K562 (cell line): ENCODE measurements around the gene G6PC1. TPM values are rescaled to one million over a fixed set of nuclear protein-coding genes. Genes with fewer than 3 reads are reported as not detected.

Experiments used
- ATAC-seq: fragments of 200-7000 bp; cut with Tn5 transposase; 3 replicates; pipeline ENCODE4 v1.9.1; 2020; ENCODE audit warnings: moderate library complexity
- BruUV-seq: library from RNA; stranded (reverse); fragments of 400-500 nt; replicated peaks from 2 replicates; lab custom pipeline; 2021; lab: Mats Ljungman, UMichigan
- CTCF ChIA-PET: fragments of 300-600 bp; formaldehyde crosslinking; extraction: SDS; loops from one replicate; lab custom pipeline; 2021; ENCODE audit warnings: low intra/inter-chr PET ratio; lab: Yijun Ruan, JAX
- POLR2A ChIA-PET: fragments of 300-600, 350-650 bp; sonication (Branson Sonifier 250); formaldehyde crosslinking; extraction: SDS; loops from one replicate; lab custom pipeline; 2021; ENCODE audit warnings: antibody characterized with exemption, inconsistent platforms; lab: Yijun Ruan, JAX
- DNase-seq, 4 experiments: peaks; one replicate each; pipeline versions ENCODE4 v3.0.0 to v3.0.0-alpha.2; 2011 to 2018; ENCODE audit warnings: low spot score in 3 of 4, mixed read lengths in 3 of 4; ENCODE audit errors: extremely low read depth in 1 of 4
- FAIRE-seq: peaks from 2 replicates; lab custom pipeline; 2011; peaks lifted over from hg19 to GRCh38; lab: Jason Lieb, UNC
- H2AFZ ChIP-seq: 2 replicates; pipeline ENCODE4 v1.6.0; 2011; ENCODE audit warnings: low read depth, low read length, control low read depth, inconsistent platforms
- H3K27ac ChIP-seq: fragments of 200-600 bp; 3 replicates; pipeline ENCODE4 v1.8.0; 2011; ENCODE audit warnings: low read depth, mild to moderate bottlenecking, control low read depth, inconsistent platforms, low read length, moderate library complexity, mixed read lengths; ENCODE audit errors: extremely low read depth
- H3K27me3 ChIP-seq, 2 experiments: fragments of 300-600 bp in 1 of 2; 2 replicates in 1 of 2; 3 replicates in 1 of 2; pipeline versions ENCODE4 v1.6.0 to v1.8.0; 2011; ENCODE audit warnings: inconsistent platforms in 2 of 2, low read length in 2 of 2, mild to moderate bottlenecking in 1 of 2, mixed read lengths in 1 of 2, moderate library complexity in 1 of 2; ENCODE audit not compliant: control insufficient read depth in 2 of 2, insufficient read depth in 2 of 2
- H3K36me3 ChIP-seq: fragments of 300-600 bp; 3 replicates; pipeline ENCODE4 v1.8.0; 2011; ENCODE audit warnings: mild to moderate bottlenecking, low read length, inconsistent platforms; ENCODE audit not compliant: control insufficient read depth, insufficient read depth
- H3K4me1 ChIP-seq, 2 experiments: fragments of 200-600 bp in 1 of 2; replicated peaks in 1 of 2; 2 replicates in 1 of 2; 3 replicates in 1 of 2; pipeline versions ENCODE4 v1.5.1 to v1.8.0; 2011; ENCODE audit warnings: inconsistent platforms in 2 of 2, low read length in 2 of 2, mild to moderate bottlenecking in 1 of 2, mixed read lengths in 1 of 2, moderate library complexity in 1 of 2; ENCODE audit not compliant: control insufficient read depth in 2 of 2, insufficient read depth in 2 of 2
- H3K4me2 ChIP-seq: 2 replicates; pipeline ENCODE4 v1.6.1; 2011; ENCODE audit warnings: low read length, control low read depth, inconsistent platforms, mixed read lengths; ENCODE audit not compliant: insufficient read depth
- H3K4me3 ChIP-seq: fragments of 200-600 bp; sonication (generic), shearing (Covaris generic); 2 replicates; pipeline ENCODE4 v1.5.1; 2016; ENCODE audit warnings: control low read depth, inconsistent platforms
- H3K79me2 ChIP-seq: fragments of 200-600 bp; 3 replicates; pipeline ENCODE4 v1.8.0; 2011; ENCODE audit warnings: low read length, inconsistent platforms; ENCODE audit not compliant: control insufficient read depth, insufficient read depth
- H3K9ac ChIP-seq, 2 experiments: 2 replicates each; pipeline versions ENCODE4 v1.6.0 to v1.6.1; 2011; ENCODE audit warnings: low read depth in 2 of 2, low read length in 2 of 2, control low read depth in 1 of 2, inconsistent platforms in 1 of 2, mild to moderate bottlenecking in 1 of 2, mixed read lengths in 1 of 2; ENCODE audit not compliant: insufficient read depth in 1 of 2
- H3K9me1 ChIP-seq: one replicate; pipeline ENCODE4 v1.6.0; 2011; ENCODE audit warnings: inconsistent platforms, mild to moderate bottlenecking, low read length, moderate library complexity; ENCODE audit not compliant: control insufficient read depth, insufficient read depth
- H3K9me3 ChIP-seq: replicated peaks from 2 replicates; pipeline ENCODE4 v1.5.1; 2011; ENCODE audit warnings: low read depth, low read length, inconsistent platforms; ENCODE audit not compliant: control insufficient read depth, insufficient read depth
- H4K20me1 ChIP-seq: replicated peaks from 2 replicates; pipeline ENCODE4 v1.6.1; 2011; ENCODE audit warnings: low read length, inconsistent platforms, mixed read lengths; ENCODE audit not compliant: control insufficient read depth, insufficient read depth
- E2F8 ChIP-seq: fragments of 450-650 bp; IDR thresholded peaks from 2 replicates; pipeline ENCODE4 v1.7.1; 2018; ENCODE audit warnings: mild to moderate bottlenecking, low read depth; ENCODE audit not compliant: partially characterized antibody
- EZH2 ChIP-seq: IDR thresholded peaks from 2 replicates; pipeline ENCODE4 v1.6.1; 2012; ENCODE audit warnings: low read depth, mild to moderate bottlenecking, inconsistent platforms, low read length, borderline replicate concordance
- MAFF ChIP-seq: IDR thresholded peaks from 2 replicates; pipeline ENCODE4 v1.6.1; 2012; ENCODE audit warnings: low read length, improper control_type of control experiment
- MED1 ChIP-seq: sonication (generic); formaldehyde crosslinking; IDR thresholded peaks from 2 replicates; pipeline ENCODE4 v1.8.1; 2023; ENCODE audit warnings: missing genetic modification reagents, borderline replicate concordance
- MYNN ChIP-seq, 2 experiments: sonication (generic); formaldehyde crosslinking in 1 of 2; IDR thresholded peaks; 2 replicates each; pipeline versions ENCODE4 v1.5.0 to v1.6.1; 2016 to 2020; ENCODE audit warnings: antibody characterized with exemption in 1 of 2, missing genetic modification reagents in 1 of 2
- POLR3A ChIP-seq: IDR thresholded peaks from 2 replicates; pipeline ENCODE4 v1.6.1; 2011; ENCODE audit warnings: borderline replicate concordance, mild to moderate bottlenecking, moderate library complexity; ENCODE audit not compliant: insufficient read length, insufficient read depth; ENCODE audit errors: extremely low read depth
- PURB ChIP-seq: sonication (generic); formaldehyde crosslinking; IDR thresholded peaks from 2 replicates; pipeline ENCODE4 v1.9.0; 2021; ENCODE audit warnings: low read depth, mild to moderate bottlenecking, missing genetic modification reagents
- RBM14 ChIP-seq: fragments of 200-400 bp; formaldehyde crosslinking; IDR thresholded peaks from 2 replicates; pipeline ENCODE4 v1.6.1; 2018; ENCODE audit warnings: low read depth, mild to moderate bottlenecking, low read length, moderate library complexity, borderline replicate concordance; ENCODE audit not compliant: insufficient read depth
- RBM25 ChIP-seq: fragments of 200-400 bp; formaldehyde crosslinking; IDR thresholded peaks from 2 replicates; pipeline ENCODE4 v1.6.1; 2018; ENCODE audit warnings: low read length, low read depth, moderate library complexity; ENCODE audit not compliant: severe bottlenecking
- RCOR1 ChIP-seq, 2 experiments: IDR thresholded peaks; 2 replicates each; pipeline ENCODE4 v1.6.1; 2012; ENCODE audit warnings: low read depth in 2 of 2, low read length in 2 of 2, borderline replicate concordance in 1 of 2, improper control_type of control experiment in 1 of 2
- SAP30 ChIP-seq: fragments of 200-600 bp; sonication (generic); IDR thresholded peaks from 2 replicates; pipeline ENCODE4 v1.6.1; 2012; ENCODE audit warnings: borderline replicate concordance, low read depth, mild to moderate bottlenecking, moderate library complexity, low read length, control low read depth, inconsistent platforms; ENCODE audit not compliant: insufficient read depth, poor library complexity, severe bottlenecking
- SRSF1 ChIP-seq: fragments of 200-400 bp; formaldehyde crosslinking; IDR thresholded peaks from 2 replicates; pipeline ENCODE4 v1.6.1; 2017; ENCODE audit warnings: mild to moderate bottlenecking, low read depth, low read length, moderate library complexity
- ZSCAN29 ChIP-seq: fragments of 450-650 bp; IDR thresholded peaks from 2 replicates; pipeline ENCODE4 v1.6.1; 2017
- WGBS: fragments of 100-300 bp; shearing (Covaris generic); methylation state at CpG from one replicate; pipeline ENCODE4 v1.1.6; 2016; ENCODE audit warnings: low coverage, mixed read lengths; ENCODE audit not compliant: insufficient coverage; ENCODE audit errors: missing lambda C conversion rate; 5-methylcytosine and 5-hydroxymethylcytosine counted together
- in situ Hi-C: fragments of 300-500 bp; cut with MboI; formaldehyde crosslinking; loops from 4 replicates; pipeline ENCODE4 v1.15.0; 2018; ENCODE audit warnings: inconsistent platforms, mixed read lengths
- intact Hi-C: fragments of 100-400 bp; cut with micrococcal nuclease; formaldehyde crosslinking; loops from 2 replicates; pipeline ENCODE4 v1.14.2; 2022
- polyA plus RNA-seq, 8 experiments: library from polyadenylated mRNA; depleted of rRNA in 4 of 8; stranded (reverse) in 5 of 8; unstranded in 3 of 8; fragments of >200 nt; fragmentation: Nextera tagmentation in 2 of 8; fragmentation: Illumina TruSeq in 1 of 8; extraction: Ambion mirVana in 2 of 8; extraction: Trizol in 1 of 8; gene quantifications; 2 replicates each; pipeline versions ENCODE4 v1.2.1 to v1.2.3, GENCODE V29; 2011 to 2014; ENCODE audit warnings: inconsistent platforms in 1 of 8, missing spikeins in 1 of 8
- total RNA-seq, 7 experiments: library from RNA; depleted of rRNA in 6 of 7; stranded (reverse); fragments of >200 nt in 6 of 7; fragmentation: Illumina TruSeq in 2 of 7; extraction: Trizol in 2 of 7; gene quantifications; 2 replicates each; pipeline versions ENCODE4 v1.2.1 to v1.2.3, GENCODE V29; 2011 to 2021; ENCODE audit warnings: low replicate concordance in 1 of 7

Gene G6PC1
- total and polyA plus RNA-seq, 9 of the 15 experiments (the other 6 are each of a cell fraction or from before 2014, with no cell fraction given), result not detected

- no peak for FAIRE-seq
- Histone ChIP-seq H2AFZ (no peak overlapping the region), H3K9me1 (no peaks in the 10 kb centered on the region), H3K27ac (no peak overlapping the region), H3K27me3 (peaks cover 26 to 30% of the 10 kb centered on the region in 2 experiments; a peak in 4 of 5 replicates), H3K79me2 (no peaks in the 10 kb centered on the region)
- in situ Hi-C loops, result no loop called here
- TF ChIP-seq RBM25 (no peak), RBM14 (no peak), ZSCAN29 (no peak), MAFF (no peak), PURB (CRISPR knock-in tag) (no peak), POLR3A (no peak), SRSF1 (no peak), RCOR1 (IDR thresholded peaks at IDR 0.05; ENCODE audit: borderline replicate concordance in 1 of 2, low read depth in 2 of 2, low read length in 2 of 2) (no peak), SAP30 (no peak), MED1 (CRISPR knock-in tag) (no peak), EZH2 (no peak), E2F8 (no peak), MYNN (IDR thresholded peaks at IDR 0.05) (no peak), MYNN (CRISPR knock-in tag; IDR thresholded peaks at IDR 0.05) (no peak)
- TF ChIP-seq, all 486 proteins: peak for 0
- WGBS, result 14% methylated on average over 2 of the region's 2 CpGs
- Histone ChIP-seq H3K9ac (no peak overlapping the region), H4K20me1 (no peaks in the 10 kb centered on the region), H3K4me1 (no peaks in the 10 kb centered on the region), H3K36me3 (no peaks in the 10 kb centered on the region), H3K9me3 (no peaks in the 10 kb centered on the region), H3K4me3 (no peak overlapping the region), H3K4me2 (no peak overlapping the region)
- CTCF ChIA-PET, result no interaction called here
- no TSS peak for BruUV-seq
- POLR2A ChIA-PET, result interaction anchor here (0.9 kb wide), 1 partner anchor 10 kb away, joined by 6 read pairs; no protein-coding TSS in a partner anchor
- no peak for ATAC-seq
- intact Hi-C loops, result no loop called here
- DNase-seq, result no peak
Observed at GRCh38 chr17:42913522-42913921, 12.9 kb downstream of the G6PC1 start.
